HL-60 (cell line): Measurements from ENCODE around the gene SLK.

ENCODE experiments used
- DNase-seq, 2 experiments: peaks; one replicate each; pipeline ENCODE4 v3.0.0-alpha.2; 2010 to 2020; ENCODE audit warnings: low read depth in 1 of 2, low spot score in 1 of 2
- H3K27ac ChIP-seq: fragments of 250-450 bp; sonication (Bioruptor Pico); replicated peaks from 2 replicates; pipeline ENCODE4 v1.5.1; 2020; ENCODE audit warnings: mild to moderate bottlenecking, moderate library complexity
- H3K27me3 ChIP-seq: fragments of 250-450 bp; sonication (Bioruptor Pico); 2 replicates; pipeline ENCODE4 v1.5.1; 2021; ENCODE audit warnings: mild to moderate bottlenecking, moderate library complexity; ENCODE audit not compliant: insufficient read depth, poor library complexity, severe bottlenecking
- H3K4me3 ChIP-seq: replicated peaks from 2 replicates; pipeline ENCODE4 v1.5.1; 2011; ENCODE audit warnings: mild to moderate bottlenecking, control low read depth, low read length; ENCODE audit not compliant: insufficient read depth
- GABPA ChIP-seq: IDR thresholded peaks from 2 replicates; pipeline ENCODE4 v1.6.1; 2012; ENCODE audit warnings: low read depth
- POLR2AphosphoS5 ChIP-seq: IDR thresholded peaks from 2 replicates; pipeline ENCODE4 v1.6.1; 2012; ENCODE audit warnings: low read depth
- SPI1 ChIP-seq: IDR thresholded peaks from 2 replicates; pipeline ENCODE4 v1.6.1; 2012; ENCODE audit warnings: low read depth, mild to moderate bottlenecking, borderline replicate concordance
- TF ChIP-seq, protein P1 (sequence below): IDR thresholded peaks from one replicate; pipeline ENCODE4 v1.5.1; 2011; ENCODE audit warnings: low read length, control low read depth, inconsistent platforms; ENCODE audit not compliant: insufficient read depth
- TF ChIP-seq, protein P2 (sequence below): IDR thresholded peaks from 2 replicates; pipeline ENCODE4 v1.6.1; 2012; ENCODE audit warnings: low read depth; ENCODE audit not compliant: insufficient replicate concordance

Gene SLK

DNA sequence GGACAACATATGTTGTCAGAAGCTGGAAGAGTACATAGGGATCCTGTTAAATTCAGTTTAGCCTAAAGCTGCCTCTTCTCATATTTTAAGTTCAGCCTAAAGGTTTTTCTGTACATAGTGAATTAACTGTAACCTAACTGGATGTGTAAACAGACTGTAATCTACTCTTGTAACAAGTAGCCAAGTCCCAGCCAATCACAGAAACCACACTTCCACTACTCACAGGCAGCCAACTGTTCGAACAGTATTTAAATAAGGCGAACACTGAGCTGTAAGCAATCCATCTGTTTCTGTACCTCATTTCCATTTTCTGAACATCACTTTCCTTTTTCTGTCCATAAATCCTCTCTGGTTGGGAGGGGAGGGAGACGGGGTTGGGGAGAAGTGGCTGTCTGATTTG is 34.0 kb upstream of the SLK start:
- no peak for TF ChIP-seq SPI1
- TF ChIP-seq POLR2AphosphoS5, result no peak
- no peak for TF ChIP-seq GABPA
- TF ChIP-seq, protein P1, sequence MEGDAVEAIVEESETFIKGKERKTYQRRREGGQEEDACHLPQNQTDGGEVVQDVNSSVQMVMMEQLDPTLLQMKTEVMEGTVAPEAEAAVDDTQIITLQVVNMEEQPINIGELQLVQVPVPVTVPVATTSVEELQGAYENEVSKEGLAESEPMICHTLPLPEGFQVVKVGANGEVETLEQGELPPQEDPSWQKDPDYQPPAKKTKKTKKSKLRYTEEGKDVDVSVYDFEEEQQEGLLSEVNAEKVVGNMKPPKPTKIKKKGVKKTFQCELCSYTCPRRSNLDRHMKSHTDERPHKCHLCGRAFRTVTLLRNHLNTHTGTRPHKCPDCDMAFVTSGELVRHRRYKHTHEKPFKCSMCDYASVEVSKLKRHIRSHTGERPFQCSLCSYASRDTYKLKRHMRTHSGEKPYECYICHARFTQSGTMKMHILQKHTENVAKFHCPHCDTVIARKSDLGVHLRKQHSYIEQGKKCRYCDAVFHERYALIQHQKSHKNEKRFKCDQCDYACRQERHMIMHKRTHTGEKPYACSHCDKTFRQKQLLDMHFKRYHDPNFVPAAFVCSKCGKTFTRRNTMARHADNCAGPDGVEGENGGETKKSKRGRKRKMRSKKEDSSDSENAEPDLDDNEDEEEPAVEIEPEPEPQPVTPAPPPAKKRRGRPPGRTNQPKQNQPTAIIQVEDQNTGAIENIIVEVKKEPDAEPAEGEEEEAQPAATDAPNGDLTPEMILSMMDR, result no peak
- TF ChIP-seq, protein P2, sequence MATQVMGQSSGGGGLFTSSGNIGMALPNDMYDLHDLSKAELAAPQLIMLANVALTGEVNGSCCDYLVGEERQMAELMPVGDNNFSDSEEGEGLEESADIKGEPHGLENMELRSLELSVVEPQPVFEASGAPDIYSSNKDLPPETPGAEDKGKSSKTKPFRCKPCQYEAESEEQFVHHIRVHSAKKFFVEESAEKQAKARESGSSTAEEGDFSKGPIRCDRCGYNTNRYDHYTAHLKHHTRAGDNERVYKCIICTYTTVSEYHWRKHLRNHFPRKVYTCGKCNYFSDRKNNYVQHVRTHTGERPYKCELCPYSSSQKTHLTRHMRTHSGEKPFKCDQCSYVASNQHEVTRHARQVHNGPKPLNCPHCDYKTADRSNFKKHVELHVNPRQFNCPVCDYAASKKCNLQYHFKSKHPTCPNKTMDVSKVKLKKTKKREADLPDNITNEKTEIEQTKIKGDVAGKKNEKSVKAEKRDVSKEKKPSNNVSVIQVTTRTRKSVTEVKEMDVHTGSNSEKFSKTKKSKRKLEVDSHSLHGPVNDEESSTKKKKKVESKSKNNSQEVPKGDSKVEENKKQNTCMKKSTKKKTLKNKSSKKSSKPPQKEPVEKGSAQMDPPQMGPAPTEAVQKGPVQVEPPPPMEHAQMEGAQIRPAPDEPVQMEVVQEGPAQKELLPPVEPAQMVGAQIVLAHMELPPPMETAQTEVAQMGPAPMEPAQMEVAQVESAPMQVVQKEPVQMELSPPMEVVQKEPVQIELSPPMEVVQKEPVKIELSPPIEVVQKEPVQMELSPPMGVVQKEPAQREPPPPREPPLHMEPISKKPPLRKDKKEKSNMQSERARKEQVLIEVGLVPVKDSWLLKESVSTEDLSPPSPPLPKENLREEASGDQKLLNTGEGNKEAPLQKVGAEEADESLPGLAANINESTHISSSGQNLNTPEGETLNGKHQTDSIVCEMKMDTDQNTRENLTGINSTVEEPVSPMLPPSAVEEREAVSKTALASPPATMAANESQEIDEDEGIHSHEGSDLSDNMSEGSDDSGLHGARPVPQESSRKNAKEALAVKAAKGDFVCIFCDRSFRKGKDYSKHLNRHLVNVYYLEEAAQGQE, result no peak
- Histone ChIP-seq H3K4me3 (no peak overlapping the region), H3K27me3 (no peaks in the 10 kb centered on the region), H3K27ac (no peak overlapping the region)
- no peak for DNase-seq

DNA sequence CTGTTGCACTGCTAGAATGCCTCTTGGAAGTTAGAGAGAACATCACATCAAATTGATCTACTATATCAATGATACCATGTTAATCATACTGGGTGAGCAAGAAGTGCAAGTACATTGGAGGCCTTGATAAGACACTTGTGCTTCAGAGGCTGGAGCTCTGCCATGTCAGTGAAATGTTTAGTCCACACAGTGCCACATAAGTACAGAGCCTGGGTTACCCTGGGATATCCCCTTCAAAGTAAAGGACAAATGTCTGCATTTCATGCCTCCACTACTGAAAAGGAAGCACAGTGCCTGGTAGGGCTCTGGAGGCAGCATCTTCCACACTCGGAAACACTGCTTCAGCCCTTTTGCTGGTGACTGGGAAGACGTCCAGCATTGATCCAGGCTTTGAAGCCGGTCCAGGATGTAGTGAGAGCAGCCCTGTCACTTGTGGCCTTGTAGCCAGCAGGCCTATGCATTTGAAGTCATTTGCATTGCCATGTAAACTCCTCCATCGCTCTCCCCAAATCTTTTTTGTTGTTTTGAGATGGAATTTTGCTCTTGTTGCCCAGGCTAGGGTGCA is 33.3 kb upstream of the SLK start:
- Histone ChIP-seq H3K27me3 (no peaks in the 10 kb centered on the region), H3K27ac (no peak overlapping the region), H3K4me3 (no peak overlapping the region)
- DNase-seq, result no peak
- TF ChIP-seq, protein P1, result no peak
- TF ChIP-seq GABPA (no peak), SPI1 (no peak), POLR2AphosphoS5 (no peak)
- TF ChIP-seq, protein P2, result no peak

DNA sequence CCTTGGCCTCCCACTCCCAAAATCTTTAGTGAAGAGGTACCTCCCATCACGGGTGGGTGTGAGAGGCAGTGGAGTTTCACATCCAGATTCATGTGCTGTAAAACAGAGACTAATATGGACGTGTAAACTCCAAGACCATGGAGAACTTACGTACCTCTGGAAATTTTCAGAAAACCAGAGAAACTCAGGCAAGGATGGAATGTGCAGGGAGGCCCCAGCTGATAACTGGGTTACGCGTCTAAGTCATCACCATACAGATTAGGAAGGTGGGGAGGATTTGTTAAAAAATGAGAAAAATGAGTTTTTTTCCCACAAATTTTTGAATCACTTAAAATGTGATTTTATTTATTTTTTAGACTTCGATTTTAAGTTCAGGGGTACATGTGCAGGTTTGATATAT is 32.6 kb upstream of the SLK start:
- no peak for DNase-seq
- TF ChIP-seq SPI1, result no peak
- no peak for TF ChIP-seq POLR2AphosphoS5
- TF ChIP-seq, protein P2, result no peak
- TF ChIP-seq, protein P1, result no peak
- no peak for TF ChIP-seq GABPA
- Histone ChIP-seq H3K27ac (no peak overlapping the region), H3K4me3 (no peak overlapping the region), H3K27me3 (no peaks in the 10 kb centered on the region)
